SU-DHL-6 (cell line): ENCODE data around the gene AMN.
A peak's percentile ranks its signal among the peaks of the same experiment; 100 is the strongest.

Experiments used
- H2AFZ ChIP-seq: fragments of 200-600 bp; sonication (generic); 2 replicates; pipeline ENCODE4 v1.6.1; 2014; ENCODE audit warnings: low read depth, mild to moderate bottlenecking, moderate library complexity, mixed read lengths, antibody characterized with exemption, low read length; ENCODE audit not compliant: severe bottlenecking
- H3F3A ChIP-seq: fragments of 200-600 bp; shearing (Covaris generic); 2 replicates; pipeline ENCODE4 v1.6.0; 2016; ENCODE audit warnings: antibody characterized with exemption, mild to moderate bottlenecking; ENCODE audit not compliant: insufficient read depth
- H3K27ac ChIP-seq: fragments of 200-600 bp; sonication (generic); 2 replicates; pipeline ENCODE4 v1.5.1; 2016; ENCODE audit warnings: low read depth, mild to moderate bottlenecking, low read length, moderate library complexity, mixed read lengths
- H3K27me3 ChIP-seq: fragments of 200-600 bp; sonication (generic), shearing (Covaris generic); 2 replicates; pipeline ENCODE4 v1.6.0; 2014; ENCODE audit warnings: mild to moderate bottlenecking, low read length
- H3K36me3 ChIP-seq: fragments of 200-600 bp; sonication (generic); 2 replicates; pipeline ENCODE4 v1.6.1; 2014; ENCODE audit warnings: mild to moderate bottlenecking, low read length, mixed read lengths
- H3K4me2 ChIP-seq: fragments of 300-600, 200-600 bp; shearing (Covaris generic), sonication (generic); 2 replicates; pipeline ENCODE4 v1.6.0; 2014; ENCODE audit warnings: low read length, low read depth, mild to moderate bottlenecking; ENCODE audit not compliant: poor library complexity, severe bottlenecking
- H3K4me3 ChIP-seq: fragments of 200-600 bp; sonication (generic); 2 replicates; pipeline ENCODE4 v1.5.1; 2014; ENCODE audit warnings: antibody characterized with exemption, low read length, mild to moderate bottlenecking, mixed read lengths; ENCODE audit not compliant: insufficient read depth, poor library complexity, severe bottlenecking
- H3K79me2 ChIP-seq: fragments of 200-600 bp; sonication (generic); 2 replicates; pipeline ENCODE4 v1.6.1; 2014; ENCODE audit warnings: mild to moderate bottlenecking, low read length, moderate library complexity; ENCODE audit not compliant: insufficient read depth
- H3K9ac ChIP-seq: fragments of 200-600 bp; sonication (generic); 2 replicates; pipeline ENCODE4 v1.7.0; 2014; ENCODE audit warnings: mild to moderate bottlenecking, low read length
- H3K9me2 ChIP-seq: fragments of 200-600 bp; sonication (generic); replicated peaks from 2 replicates; pipeline ENCODE4 v1.6.1; 2014; ENCODE audit warnings: low read length; ENCODE audit not compliant: insufficient read depth
- H3K9me3 ChIP-seq: fragments of 200-600 bp; sonication (generic); 2 replicates; pipeline ENCODE4 v1.6.1; 2014; ENCODE audit warnings: low read length, mixed read lengths; ENCODE audit not compliant: insufficient read depth
- H4K20me1 ChIP-seq: fragments of 200-600 bp; sonication (generic); 2 replicates; pipeline ENCODE4 v1.6.1; 2014; ENCODE audit warnings: low read depth, mild to moderate bottlenecking, antibody characterized with exemption, low read length, moderate library complexity, mixed read lengths
- CTCF ChIP-seq: fragments of 200-600 bp; sonication (generic); IDR thresholded peaks from one replicate; pipeline ENCODE4 v1.5.1; 2017; ENCODE audit warnings: antibody characterized with exemption, mild to moderate bottlenecking, low read length, moderate library complexity; ENCODE audit not compliant: insufficient read depth, poor library complexity, severe bottlenecking
- EZH2phosphoT487 ChIP-seq: fragments of 200-600 bp; sonication (generic), shearing (Covaris generic); conservative IDR thresholded peaks from 2 replicates; pipeline ENCODE4 v1.6.1; 2018; ENCODE audit warnings: mild to moderate bottlenecking, antibody characterized with exemption, low read length, moderate library complexity, mixed read lengths

Gene AMN

DNA sequence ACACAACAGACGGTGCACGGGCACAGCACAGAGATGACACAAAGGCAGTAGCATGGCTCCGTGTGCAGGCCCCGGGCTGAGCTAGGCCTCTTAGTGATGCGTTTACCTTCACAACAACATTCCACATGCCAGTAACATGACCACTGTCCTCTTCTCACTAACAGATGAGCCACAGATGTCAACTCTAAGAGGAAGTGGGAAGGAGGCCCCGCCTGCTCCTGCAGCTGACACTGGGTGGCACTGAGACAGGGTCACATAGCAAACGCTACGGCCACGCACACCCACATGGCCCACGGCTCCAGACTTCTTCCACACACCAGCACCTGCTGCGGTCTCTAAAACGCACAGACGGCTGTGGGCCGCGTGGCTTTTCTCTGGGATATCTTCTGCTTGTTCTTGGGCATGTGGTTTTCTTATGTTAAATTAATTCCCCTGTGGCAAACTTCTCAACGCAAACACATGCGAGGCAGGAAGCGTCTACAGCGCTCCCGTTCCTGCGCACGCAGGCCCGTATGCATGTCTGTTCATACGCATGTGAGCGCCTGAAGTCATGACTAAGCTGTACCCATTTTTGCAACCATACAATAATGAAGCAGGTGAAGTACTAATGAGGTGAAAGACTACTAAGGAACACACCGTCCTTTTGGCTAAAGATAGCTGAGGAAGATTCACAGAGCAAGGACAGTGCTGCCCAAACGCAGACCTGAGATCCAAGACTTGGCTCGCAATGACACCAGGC lies 26.8 kb downstream of the AMN start:
- H3K9ac ChIP-seq = no peak overlapping the region
- peak overlapping the region; percentile 26 for H3K4me2 ChIP-seq
- H3K9me3 ChIP-seq = no peaks in the 10 kb centered on the region
- no peaks in the 10 kb centered on the region for H3K9me2 ChIP-seq
- no peak overlapping the region for H3K4me3 ChIP-seq
- no peaks in the 10 kb centered on the region for H3K27me3 ChIP-seq
- H3K36me3 ChIP-seq = no peaks in the 10 kb centered on the region
- H3K27ac ChIP-seq = peak overlapping the region; percentile 61
- 0 out of 2 replicates have a peak, but pooled peaks cover 4% of the 10 kb centered on the region for H3F3A ChIP-seq
- TF ChIP-seq CTCF = no peak
- TF ChIP-seq EZH2phosphoT487 = no peak
- H2AFZ ChIP-seq = peak overlapping the region; percentile 15
- H4K20me1 ChIP-seq = no peaks in the 10 kb centered on the region
- H3K79me2 ChIP-seq = no peaks in the 10 kb centered on the region

GRCh38 chr14:102949801-102950451 lies 27.5 kb downstream of the AMN start:
- no peaks in the 10 kb centered on the region for H3K79me2 ChIP-seq
- 0 out of 2 replicates have a peak, but pooled peaks cover 4% of the 10 kb centered on the region for H3F3A ChIP-seq
- H3K36me3 ChIP-seq = no peaks in the 10 kb centered on the region
- no peak overlapping the region for H2AFZ ChIP-seq
- H3K4me2 ChIP-seq = peak overlapping the region; percentile 26
- H3K9me3 ChIP-seq = no peaks in the 10 kb centered on the region
- H3K4me3 ChIP-seq = no peak overlapping the region
- H3K27ac ChIP-seq = peak overlapping the region; percentile 61
- H3K27me3 ChIP-seq = no peaks in the 10 kb centered on the region
- TF ChIP-seq EZH2phosphoT487 (no peak), CTCF (no peak)
- H4K20me1 ChIP-seq = no peaks in the 10 kb centered on the region
- no peak overlapping the region for H3K9ac ChIP-seq
- H3K9me2 ChIP-seq = no peaks in the 10 kb centered on the region

- no peaks in the 10 kb centered on the region for H3K27me3 ChIP-seq
- H3K36me3 ChIP-seq = no peaks in the 10 kb centered on the region
- 0 out of 2 replicates have a peak, but pooled peaks cover 4% of the 10 kb centered on the region for H3F3A ChIP-seq
- H3K27ac ChIP-seq = no peak overlapping the region
- no peak overlapping the region for H3K9ac ChIP-seq
- H2AFZ ChIP-seq = no peak overlapping the region
- TF ChIP-seq EZH2phosphoT487 (no peak), CTCF (no peak)
- H3K9me2 ChIP-seq = no peaks in the 10 kb centered on the region
- no peaks in the 10 kb centered on the region for H3K79me2 ChIP-seq
- H3K4me2 ChIP-seq = no peak overlapping the region
- no peak overlapping the region for H3K4me3 ChIP-seq
- no peaks in the 10 kb centered on the region for H3K9me3 ChIP-seq
- H4K20me1 ChIP-seq = no peaks in the 10 kb centered on the region
These were observed 28.6 kb downstream of the AMN start for GRCh38 chr14:102951034-102951433.
